Activated CD4-positive, alpha-beta T cell treated with anti-CD3 and anti-CD28 coated beads, Interleukin-2, amount 50 U/mL, for 16 hours (primary cell): Measurements from ENCODE around the gene CKMT1B.
"Not testable (repeated sequence)": the region's sequence is repeated elsewhere in the genome, so short reads cannot be mapped to it uniquely, and the experiment has no call there.

Experiments used
- DNase-seq: peaks from one replicate; pipeline ENCODE4 v3.0.0-alpha.2; 2020

The CKMT1B gene

DNA sequence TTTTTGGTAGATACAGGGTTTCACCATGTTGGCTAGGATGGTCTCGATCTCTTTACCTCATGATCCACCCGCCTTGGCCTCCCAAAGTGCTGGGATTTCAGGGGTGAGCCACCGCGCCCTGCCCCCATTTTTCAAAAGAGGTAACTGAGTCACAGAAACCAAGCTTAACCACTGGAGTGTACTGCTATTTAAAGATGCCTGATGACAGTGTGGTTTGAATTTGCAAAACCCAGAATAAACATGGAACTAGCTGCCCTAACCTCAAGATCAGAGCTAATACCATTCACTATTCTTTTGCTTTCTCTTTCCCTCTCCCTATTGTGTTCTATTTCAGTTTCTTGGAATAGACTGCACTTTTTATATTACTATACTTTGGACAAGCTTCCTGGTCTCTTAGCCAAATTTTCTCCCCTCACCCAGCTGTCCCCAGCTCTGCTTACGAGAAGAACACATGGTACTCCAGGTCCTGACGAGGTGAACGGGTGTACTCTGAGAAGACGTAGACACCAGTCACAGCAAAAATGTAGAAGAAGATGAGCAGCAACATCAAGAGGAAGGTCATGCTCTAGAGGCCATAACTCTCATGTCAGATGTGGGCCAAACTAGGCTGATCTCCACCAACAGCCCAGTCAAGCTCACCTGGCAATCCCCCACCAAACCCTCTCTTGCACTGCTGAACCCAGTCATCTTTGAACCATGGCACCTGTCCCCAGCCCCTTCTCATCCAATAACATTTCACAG, 44.8 kb downstream of the CKMT1B start:
- DNase-seq, result not testable (repeated sequence)
